ENCODE results near the gene UBL4A.

DNA sequence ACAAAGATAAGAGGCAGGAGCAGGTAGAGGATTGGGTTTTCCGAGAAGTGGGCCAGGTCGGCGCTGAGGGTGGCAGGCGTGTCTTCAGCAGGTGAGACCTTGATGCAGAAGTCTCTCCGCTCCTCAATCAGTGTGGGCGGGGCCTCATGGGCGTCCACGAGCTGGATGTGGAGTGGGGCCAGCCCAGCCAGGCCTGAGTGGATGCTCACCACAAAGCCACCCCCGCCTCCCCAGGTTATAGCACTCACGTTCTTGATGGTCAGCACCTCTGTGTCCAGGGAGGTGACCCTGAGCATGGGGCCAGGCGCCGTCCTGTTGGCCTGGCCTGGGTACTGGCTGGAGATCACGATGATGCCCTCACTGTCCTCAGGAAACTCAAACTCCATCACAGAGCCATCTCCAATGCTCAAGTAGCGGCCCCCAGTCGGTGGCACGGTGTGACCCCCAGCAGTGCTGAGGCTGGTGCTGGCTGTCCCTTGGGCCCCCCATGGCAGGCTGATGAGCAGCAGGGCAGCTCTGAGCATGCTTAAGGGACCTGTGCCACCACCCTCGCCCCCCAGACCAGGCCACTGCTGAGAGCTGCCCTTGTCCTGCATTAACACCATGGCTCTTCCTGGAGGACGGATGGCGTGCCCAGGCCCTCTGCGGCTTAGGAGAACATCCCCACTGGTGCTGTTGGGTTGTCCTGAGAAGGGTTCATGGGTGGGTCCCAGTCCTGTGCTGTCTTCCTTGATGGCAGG lies 2.1 kb upstream of the UBL4A start:
- no peak for TF ChIP-seq CTCF (IDR thresholded peaks at IDR 0.05)
- no peak for TF ChIP-seq POLR2AphosphoS5 (IDR thresholded peaks at IDR 0.05)
- TF ChIP-seq POLR2A (IDR thresholded peaks at IDR 0.05): no peak

Measured in breast epithelium (tissue), 3 donors.